Astrocyte (in vitro differentiated cells and primary cell): ENCODE measurements around the gene CRISPLD2. TPM values are rescaled to one million over a fixed set of nuclear protein-coding genes. Genes with fewer than 3 reads are reported as not detected.

ENCODE experiments used
- DNase-seq: peaks from one replicate; pipeline ENCODE4 v3.0.0-alpha.2; 2010; ENCODE audit warnings: low read depth
- FAIRE-seq: peaks from 2 replicates; lab custom pipeline; 2011; peaks lifted over from hg19 to GRCh38; lab: Jason Lieb, UNC
- H2AFZ ChIP-seq: 2 replicates; pipeline ENCODE4 v1.6.0; 2012; ENCODE audit warnings: low read depth, low read length, inconsistent platforms
- H3K27ac ChIP-seq: 2 replicates; pipeline ENCODE4 v1.5.1; 2011; ENCODE audit warnings: low read depth, low read length, inconsistent platforms
- H3K27me3 ChIP-seq: 2 replicates; pipeline ENCODE4 v1.6.0; 2011; ENCODE audit warnings: low read length, inconsistent platforms; ENCODE audit not compliant: insufficient read depth
- H3K36me3 ChIP-seq: 2 replicates; pipeline ENCODE4 v1.5.1; 2011; ENCODE audit warnings: low read length, inconsistent platforms; ENCODE audit not compliant: insufficient read depth
- H3K4me1 ChIP-seq: 2 replicates; pipeline ENCODE4 v1.5.1; 2011; ENCODE audit warnings: low read length, inconsistent platforms; ENCODE audit not compliant: insufficient read depth
- H3K4me2 ChIP-seq: 2 replicates; pipeline ENCODE4 v1.6.0; 2012; ENCODE audit warnings: low read length, inconsistent platforms
- H3K4me3 ChIP-seq: 2 replicates; pipeline ENCODE4 v1.5.1; 2011; ENCODE audit warnings: low read depth, mild to moderate bottlenecking, low read length, inconsistent platforms; ENCODE audit not compliant: insufficient read depth
- H3K79me2 ChIP-seq: 2 replicates; pipeline ENCODE4 v1.6.0; 2012; ENCODE audit warnings: mild to moderate bottlenecking, low read length, inconsistent platforms; ENCODE audit not compliant: insufficient read depth
- H3K9ac ChIP-seq: 2 replicates; pipeline ENCODE4 v1.6.0; 2012; ENCODE audit warnings: mild to moderate bottlenecking, low read length, inconsistent platforms
- H3K9me3 ChIP-seq: 2 replicates; pipeline ENCODE4 v1.5.1; 2012; ENCODE audit warnings: low read depth, mild to moderate bottlenecking, low read length, inconsistent platforms; ENCODE audit not compliant: insufficient read depth
- H4K20me1 ChIP-seq: 2 replicates; pipeline ENCODE4 v1.6.0; 2012; ENCODE audit warnings: low read length, inconsistent platforms; ENCODE audit not compliant: insufficient read depth
- H3K27ac Mint-ChIP-seq: one replicate; pipeline ENCODE4 v1.8.0; 2021; ENCODE audit warnings: mild to moderate bottlenecking, mixed read lengths; ENCODE audit not compliant: unreplicated experiment
- H3K27me3 Mint-ChIP-seq: one replicate; pipeline ENCODE4 v1.8.0; 2021; ENCODE audit warnings: low read depth, mixed read lengths; ENCODE audit not compliant: unreplicated experiment
- H3K36me3 Mint-ChIP-seq: one replicate; pipeline ENCODE4 v1.8.0; 2021; ENCODE audit warnings: low read depth, mixed read lengths; ENCODE audit not compliant: unreplicated experiment
- H3K4me1 Mint-ChIP-seq: one replicate; pipeline ENCODE4 v1.8.0; 2021; ENCODE audit warnings: low read depth, mixed read lengths; ENCODE audit not compliant: unreplicated experiment
- H3K4me3 Mint-ChIP-seq: one replicate; pipeline ENCODE4 v1.8.0; 2021; ENCODE audit warnings: mild to moderate bottlenecking, moderate library complexity, mixed read lengths; ENCODE audit not compliant: unreplicated experiment
- H3K9me3 Mint-ChIP-seq: one replicate; pipeline ENCODE4 v1.8.0; 2021; ENCODE audit warnings: mild to moderate bottlenecking, mixed read lengths; ENCODE audit not compliant: unreplicated experiment
- EZH2 ChIP-seq: IDR thresholded peaks from 2 replicates; pipeline ENCODE4 v1.6.1; 2012; ENCODE audit warnings: mild to moderate bottlenecking, low read length, inconsistent platforms; ENCODE audit not compliant: insufficient read depth
- total RNA-seq: library from RNA; stranded (reverse); gene quantifications from 2 replicates; pipeline ENCODE4 v1.2.1, GENCODE V29; 2021
- TF ChIP-seq, protein P1 (sequence below): IDR thresholded peaks from 2 replicates; pipeline ENCODE4 v1.5.1; 2011; ENCODE audit warnings: low read depth, mild to moderate bottlenecking, inconsistent platforms, low read length, moderate library complexity; ENCODE audit not compliant: insufficient read depth

The CRISPLD2 gene
- total RNA-seq, 1 donor from 2014 or later, result 1.8 TPM

DNA sequence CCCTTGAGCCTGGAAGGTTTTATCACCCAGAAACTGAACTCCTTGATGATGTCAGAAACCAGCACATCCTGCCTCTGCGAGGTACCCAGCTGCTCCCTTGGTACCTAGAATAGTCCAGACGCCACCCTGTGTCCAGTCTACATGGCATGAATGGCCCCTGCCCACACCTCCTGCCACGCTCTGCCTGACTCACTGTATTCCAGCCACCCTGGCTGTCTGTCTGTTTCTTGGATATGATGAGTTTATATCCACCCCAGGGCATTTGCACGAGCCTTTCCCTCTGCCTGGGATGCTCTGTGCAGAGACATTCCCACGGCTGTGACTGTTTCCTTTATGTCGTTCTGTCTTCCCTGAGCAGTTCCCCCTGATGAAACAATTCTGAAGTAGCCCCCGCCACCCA lies 68.7 kb downstream of the CRISPLD2 start:
- DNase-seq (no peak), FAIRE-seq (no peak)
- Histone ChIP-seq H2AFZ (no peak overlapping the region), H3K27me3 (no peaks in the 10 kb centered on the region), H3K4me3 (no peak overlapping the region), H3K4me2 (no peak overlapping the region), H3K36me3 (no peaks in the 10 kb centered on the region), H3K27ac (no peak overlapping the region), H3K79me2 (no peaks in the 10 kb centered on the region), H3K9ac (no peak overlapping the region), H4K20me1 (no peaks in the 10 kb centered on the region), H3K4me1 (peaks cover 17% of the 10 kb centered on the region), H3K9me3 (no peaks in the 10 kb centered on the region)
- H3K4me1 Mint-ChIP-seq, result peaks cover 5% of the 10 kb centered on the region
- no peak overlapping the region for H3K27ac Mint-ChIP-seq
- TF ChIP-seq, protein P1, sequence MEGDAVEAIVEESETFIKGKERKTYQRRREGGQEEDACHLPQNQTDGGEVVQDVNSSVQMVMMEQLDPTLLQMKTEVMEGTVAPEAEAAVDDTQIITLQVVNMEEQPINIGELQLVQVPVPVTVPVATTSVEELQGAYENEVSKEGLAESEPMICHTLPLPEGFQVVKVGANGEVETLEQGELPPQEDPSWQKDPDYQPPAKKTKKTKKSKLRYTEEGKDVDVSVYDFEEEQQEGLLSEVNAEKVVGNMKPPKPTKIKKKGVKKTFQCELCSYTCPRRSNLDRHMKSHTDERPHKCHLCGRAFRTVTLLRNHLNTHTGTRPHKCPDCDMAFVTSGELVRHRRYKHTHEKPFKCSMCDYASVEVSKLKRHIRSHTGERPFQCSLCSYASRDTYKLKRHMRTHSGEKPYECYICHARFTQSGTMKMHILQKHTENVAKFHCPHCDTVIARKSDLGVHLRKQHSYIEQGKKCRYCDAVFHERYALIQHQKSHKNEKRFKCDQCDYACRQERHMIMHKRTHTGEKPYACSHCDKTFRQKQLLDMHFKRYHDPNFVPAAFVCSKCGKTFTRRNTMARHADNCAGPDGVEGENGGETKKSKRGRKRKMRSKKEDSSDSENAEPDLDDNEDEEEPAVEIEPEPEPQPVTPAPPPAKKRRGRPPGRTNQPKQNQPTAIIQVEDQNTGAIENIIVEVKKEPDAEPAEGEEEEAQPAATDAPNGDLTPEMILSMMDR, result no peak
- no peak for TF ChIP-seq EZH2
- H3K36me3 Mint-ChIP-seq, result no peaks in the 10 kb centered on the region
- peaks cover 7% of the 10 kb centered on the region for H3K9me3 Mint-ChIP-seq
- H3K27me3 Mint-ChIP-seq, result peaks cover 12% of the 10 kb centered on the region
- no peak overlapping the region for H3K4me3 Mint-ChIP-seq

DNA sequence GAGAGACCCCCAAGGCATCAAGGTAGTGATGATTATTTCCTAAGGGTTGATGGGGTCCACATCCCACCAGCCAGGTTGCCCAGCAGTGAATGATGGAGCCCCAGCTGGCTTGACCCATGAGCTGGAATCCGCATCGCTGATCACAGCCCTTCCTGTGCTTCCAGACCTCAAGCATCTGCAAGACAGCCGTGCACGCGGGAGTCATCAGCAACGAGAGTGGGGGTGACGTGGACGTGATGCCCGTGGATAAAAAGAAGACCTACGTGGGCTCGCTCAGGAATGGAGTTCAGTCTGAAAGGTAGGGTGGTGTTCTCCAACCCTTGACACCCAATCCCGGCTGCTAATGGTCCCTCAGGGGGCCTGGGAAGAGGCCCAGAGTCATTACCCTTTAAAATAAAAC lies 69.3 kb downstream of the CRISPLD2 start:
- DNase-seq, result no peak
- Histone ChIP-seq H3K9ac (no peak overlapping the region), H3K27ac (no peak overlapping the region), H2AFZ (no peak overlapping the region), H3K9me3 (no peaks in the 10 kb centered on the region), H3K79me2 (no peaks in the 10 kb centered on the region), H3K27me3 (no peaks in the 10 kb centered on the region), H3K4me1 (peaks cover 14% of the 10 kb centered on the region), H3K36me3 (no peaks in the 10 kb centered on the region), H4K20me1 (no peaks in the 10 kb centered on the region), H3K4me2 (no peak overlapping the region), H3K4me3 (no peak overlapping the region)
- FAIRE-seq, result no peak
- Mint-ChIP-seq H3K9me3 (peaks cover 7% of the 10 kb centered on the region), H3K36me3 (no peaks in the 10 kb centered on the region), H3K4me1 (peaks cover 5% of the 10 kb centered on the region), H3K27ac (no peak overlapping the region), H3K27me3 (peaks cover 12% of the 10 kb centered on the region), H3K4me3 (no peak overlapping the region)
- TF ChIP-seq EZH2, result no peak
- TF ChIP-seq, protein P1, result no peak

DNA sequence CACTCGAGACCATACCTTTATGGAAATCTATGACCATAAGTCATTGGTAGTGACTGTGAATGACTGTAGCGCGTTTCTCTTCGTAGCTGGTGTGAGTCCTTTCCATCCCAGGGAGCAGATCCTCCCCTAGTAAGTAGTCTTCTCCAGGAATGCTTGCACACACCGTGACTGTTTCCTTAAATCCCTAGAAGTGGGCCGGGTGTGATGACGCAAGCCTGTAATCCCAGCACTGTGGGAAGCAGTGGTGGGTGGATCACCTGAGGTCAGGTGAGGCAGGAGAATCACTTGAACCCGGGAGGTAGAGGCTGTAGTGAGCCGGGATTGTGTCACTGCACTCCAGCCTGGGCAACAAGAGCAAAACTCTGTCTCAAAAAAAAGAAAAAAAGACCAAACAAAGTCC lies 70.6 kb downstream of the CRISPLD2 start:
- Histone ChIP-seq H3K9ac (no peak overlapping the region), H3K4me2 (no peak overlapping the region), H3K4me3 (no peak overlapping the region), H3K36me3 (no peaks in the 10 kb centered on the region), H3K79me2 (no peaks in the 10 kb centered on the region), H3K27ac (no peak overlapping the region), H4K20me1 (no peaks in the 10 kb centered on the region), H3K27me3 (no peaks in the 10 kb centered on the region), H3K4me1 (peaks cover under 1% of the 10 kb centered on the region), H3K9me3 (no peaks in the 10 kb centered on the region), H2AFZ (no peak overlapping the region)
- H3K4me1 Mint-ChIP-seq, result no peaks in the 10 kb centered on the region
- H3K27ac Mint-ChIP-seq, result no peak overlapping the region
- H3K27me3 Mint-ChIP-seq, result peaks cover 19% of the 10 kb centered on the region
- no peaks in the 10 kb centered on the region for H3K36me3 Mint-ChIP-seq
- FAIRE-seq, result no peak
- H3K4me3 Mint-ChIP-seq, result no peak overlapping the region
- peaks cover 9% of the 10 kb centered on the region for H3K9me3 Mint-ChIP-seq
- TF ChIP-seq, protein P1, result no peak
- TF ChIP-seq EZH2, result no peak
- DNase-seq, result no peak
